OCI-LY1 (cell line): ENCODE data around the gene RAB40B.

Source experiments
- EZH2 ChIP-seq: fragments of 200-600 bp; sonication (generic), shearing (Covaris generic); IDR thresholded peaks from 2 replicates; pipeline ENCODE4 v1.8.0; 2017; ENCODE audit warnings: borderline replicate concordance, mixed run types, mild to moderate bottlenecking, antibody characterized with exemption, low read length, moderate library complexity, mixed read lengths
- TF ChIP-seq, protein P1 (sequence below): fragments of 200-600 bp; sonication (generic), shearing (Covaris generic); IDR thresholded peaks from 2 replicates; pipeline ENCODE4 v1.5.1; 2017; ENCODE audit warnings: mild to moderate bottlenecking, antibody characterized with exemption, low read length, moderate library complexity, mixed read lengths

DNA sequence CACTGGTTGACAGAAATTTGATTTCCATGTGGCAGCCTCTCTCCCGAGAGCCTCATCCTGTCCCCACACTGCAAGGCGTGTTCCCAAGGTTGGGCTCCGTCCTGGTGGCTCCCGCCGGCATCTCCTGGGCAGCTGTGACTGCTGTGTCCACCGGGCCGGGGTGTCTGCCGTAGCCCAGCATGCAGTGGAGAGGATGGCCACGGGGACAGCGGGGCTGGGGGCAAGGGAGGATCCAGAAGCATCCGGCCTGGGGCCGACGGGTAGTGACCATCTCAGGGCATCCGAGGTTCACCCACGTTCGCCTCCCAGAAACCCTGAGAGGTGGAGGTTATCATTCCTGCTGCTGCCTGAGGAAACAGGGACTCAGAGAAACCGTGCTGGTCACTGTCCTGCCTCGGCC lies 7.3 kb upstream of the RAB40B start:
- TF ChIP-seq, protein P1, sequence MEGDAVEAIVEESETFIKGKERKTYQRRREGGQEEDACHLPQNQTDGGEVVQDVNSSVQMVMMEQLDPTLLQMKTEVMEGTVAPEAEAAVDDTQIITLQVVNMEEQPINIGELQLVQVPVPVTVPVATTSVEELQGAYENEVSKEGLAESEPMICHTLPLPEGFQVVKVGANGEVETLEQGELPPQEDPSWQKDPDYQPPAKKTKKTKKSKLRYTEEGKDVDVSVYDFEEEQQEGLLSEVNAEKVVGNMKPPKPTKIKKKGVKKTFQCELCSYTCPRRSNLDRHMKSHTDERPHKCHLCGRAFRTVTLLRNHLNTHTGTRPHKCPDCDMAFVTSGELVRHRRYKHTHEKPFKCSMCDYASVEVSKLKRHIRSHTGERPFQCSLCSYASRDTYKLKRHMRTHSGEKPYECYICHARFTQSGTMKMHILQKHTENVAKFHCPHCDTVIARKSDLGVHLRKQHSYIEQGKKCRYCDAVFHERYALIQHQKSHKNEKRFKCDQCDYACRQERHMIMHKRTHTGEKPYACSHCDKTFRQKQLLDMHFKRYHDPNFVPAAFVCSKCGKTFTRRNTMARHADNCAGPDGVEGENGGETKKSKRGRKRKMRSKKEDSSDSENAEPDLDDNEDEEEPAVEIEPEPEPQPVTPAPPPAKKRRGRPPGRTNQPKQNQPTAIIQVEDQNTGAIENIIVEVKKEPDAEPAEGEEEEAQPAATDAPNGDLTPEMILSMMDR = no peak
- no peak for TF ChIP-seq EZH2
